Measurements from ENCODE around the gene TNFRSF18. TPM values are rescaled to one million over a fixed set of nuclear protein-coding genes. Genes with fewer than 3 reads are reported as not detected.
A peak's percentile ranks its signal among the peaks of the same experiment; 100 is the strongest.

The TNFRSF18 gene
- total and polyA plus RNA-seq, 8 donors = 0.37 to 11.9 (median 2.6) TPM; not detected in 4

DNA sequence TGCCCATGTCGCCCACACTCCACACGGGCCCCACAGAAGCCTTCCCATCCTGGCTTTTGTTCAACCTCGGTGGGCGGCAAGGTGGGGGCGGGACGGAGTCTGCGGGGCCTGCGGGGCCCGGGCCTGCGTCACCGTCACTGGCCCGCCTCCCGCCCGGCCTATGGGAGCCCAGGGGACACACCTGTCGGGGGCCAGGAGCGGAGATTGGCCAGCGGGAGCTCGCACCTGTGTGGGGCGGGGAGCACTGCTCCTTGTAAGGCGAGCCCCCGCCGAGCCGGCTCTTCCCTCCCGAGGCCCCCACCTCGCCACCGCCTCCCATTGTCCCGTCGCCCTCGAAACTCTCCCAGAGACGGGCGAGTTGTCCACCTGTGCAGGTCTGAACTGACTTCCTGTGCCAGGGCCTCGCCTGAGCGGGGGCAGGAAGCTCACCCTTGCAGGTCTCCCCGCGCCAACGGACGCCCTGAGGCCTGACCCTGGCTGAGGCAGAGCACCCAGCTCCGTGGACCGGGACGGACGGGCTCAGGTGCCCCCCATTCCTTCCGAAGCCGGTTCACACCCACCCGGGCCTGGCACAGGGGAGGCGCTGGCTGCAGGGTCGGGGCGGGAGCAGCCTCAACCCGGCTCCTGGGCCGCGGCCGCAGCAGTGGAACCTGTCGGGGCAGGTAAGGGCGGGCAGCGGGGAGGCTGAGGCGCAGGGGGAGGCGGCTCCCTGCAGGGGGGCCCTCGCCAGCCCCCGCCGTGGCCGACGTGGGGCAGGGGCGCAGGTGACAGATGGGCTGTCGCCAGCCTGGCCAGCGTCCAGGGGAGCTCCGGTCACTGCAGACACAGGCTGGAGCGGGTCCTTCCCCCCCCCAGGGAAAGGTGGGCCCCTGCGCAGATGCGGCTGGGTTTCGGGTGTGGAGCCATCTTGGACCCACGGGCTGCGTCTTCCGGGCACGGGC lies 43.5 kb downstream of the TNFRSF18 start:
- H3K4me1 ChIP-seq = peaks cover 26 to 68% (median 57%) of the 10 kb centered on the region in 4 donors

GRCh38 chr1:1161683-1162079 lies 44.7 kb downstream of the TNFRSF18 start:
- 53 to 68% (median 59%) methylated on average over 6 to 17 of the region's 17 CpGs for WGBS, 5 donors
- H3K4me3 ChIP-seq = peak overlapping the region in 1 of 4 donors; percentile 63
- H3K36me3 ChIP-seq = no peaks in the 10 kb centered on the region
- DNase-seq = no peak
- H3K27me3 ChIP-seq = peaks cover 0 to 40% (median 12%) of the 10 kb centered on the region in 3 donors
- intact Hi-C loops (cut with DNase I; ENCODE audit: low total_unique reads) = no loop called here
- H3K9me3 ChIP-seq = no peaks in the 10 kb centered on the region
- peaks cover 27 to 64% (median 53%) of the 10 kb centered on the region in 4 donors for H3K4me1 ChIP-seq
- no peak for TF ChIP-seq POLR2A (IDR thresholded peaks at IDR 0.05)
- no peak for TF ChIP-seq CTCF (IDR thresholded peaks at IDR 0.05)
- TF ChIP-seq POLR2AphosphoS5 (IDR thresholded peaks at IDR 0.05) = no peak
- no peak for TF ChIP-seq EP300 (IDR thresholded peaks at IDR 0.05)
- peak overlapping the region; percentile 93 to 97 (median 95) for H3K27ac ChIP-seq

More for the DNA sequence above, 43.5 kb downstream of the TNFRSF18 start:
- Histone ChIP-seq H3K27me3 (peaks cover 3 to 52% (median 20%) of the 10 kb centered on the region in 3 donors), H3K4me3 (peak overlapping the region; percentile 41 to 63 (median 54)), H3K9me3 (no peaks in the 10 kb centered on the region), H3K27ac (peak overlapping the region; percentile 93 to 97 (median 95)), H3K36me3 (no peaks in the 10 kb centered on the region)
- intact Hi-C loops (cut with DNase I; ENCODE audit: low total_unique reads) = no loop called here
- peak; percentile 95 to 96 for DNase-seq
- no peak for TF ChIP-seq CTCF (IDR thresholded peaks at IDR 0.05)
- peak in 2 of 3 donors; percentile 94 to 96 for TF ChIP-seq POLR2AphosphoS5 (IDR thresholded peaks at IDR 0.05)
- peak in 2 of 4 donors; percentile 33 to 79 for TF ChIP-seq POLR2A (IDR thresholded peaks at IDR 0.05)
- TF ChIP-seq EP300 (IDR thresholded peaks at IDR 0.05) = no peak
- WGBS, 5 donors = 25 to 43% (median 36%) methylated on average over 34 to 73 of the region's 73 CpGs

GRCh38 chr1:1161078-1161682 lies 45.2 kb downstream of the TNFRSF18 start:
- peak overlapping the region in 4 of 5 donors; percentile 95 to 97 (median 96) for H3K27ac ChIP-seq
- no peak for TF ChIP-seq POLR2AphosphoS5 (IDR thresholded peaks at IDR 0.05)
- TF ChIP-seq POLR2A (IDR thresholded peaks at IDR 0.05) = no peak
- TF ChIP-seq EP300 (IDR thresholded peaks at IDR 0.05) = no peak
- TF ChIP-seq CTCF (IDR thresholded peaks at IDR 0.05) = no peak
- H3K9me3 ChIP-seq = no peaks in the 10 kb centered on the region
- H3K36me3 ChIP-seq = no peaks in the 10 kb centered on the region
- 88 to 91% (median 89%) methylated on average over 19 to 29 of the region's 29 CpGs for WGBS, 5 donors
- no peak for DNase-seq
- no peak overlapping the region for H3K4me3 ChIP-seq
- peaks cover 0 to 35% (median 10%) of the 10 kb centered on the region in 3 donors for H3K27me3 ChIP-seq
- H3K4me1 ChIP-seq = peaks cover 23 to 60% (median 51%) of the 10 kb centered on the region in 4 donors
- intact Hi-C loops (cut with DNase I; ENCODE audit: low total_unique reads) = no loop called here

DNA sequence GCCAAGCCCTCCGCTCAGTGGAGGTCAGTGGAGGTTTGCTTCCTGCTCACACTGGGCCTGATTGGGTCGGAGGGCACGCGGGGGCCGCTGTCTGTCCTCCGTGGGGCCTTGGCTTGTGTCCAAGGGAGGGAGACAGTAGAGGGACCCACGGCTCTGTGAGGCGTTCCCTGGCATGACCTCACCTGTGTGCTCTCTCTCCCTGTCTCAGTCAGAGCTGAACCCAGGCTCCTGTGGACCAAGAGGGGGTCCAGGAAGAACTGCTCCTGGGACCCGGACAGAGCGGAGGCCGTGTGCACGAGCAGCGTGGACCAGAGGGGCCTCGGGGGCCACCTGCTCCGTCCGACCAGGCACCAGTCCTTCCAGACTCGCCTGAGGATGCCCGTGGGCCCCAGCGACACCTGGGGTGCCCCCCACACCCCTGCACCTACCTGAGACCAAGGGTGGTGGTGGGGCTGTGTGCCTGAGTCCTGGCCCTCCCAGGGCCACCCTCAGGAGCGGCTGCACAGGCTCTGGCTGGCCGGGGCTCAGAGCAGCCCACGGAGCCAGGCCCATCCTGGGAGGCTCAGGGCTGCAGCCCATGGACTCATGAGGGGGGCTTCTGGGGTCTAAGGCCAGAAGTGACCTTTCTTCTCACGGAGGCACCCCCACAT lies 46.0 kb downstream of the TNFRSF18 start:
- DNase-seq = no peak
- intact Hi-C loops (cut with DNase I; ENCODE audit: low total_unique reads) = no loop called here
- Histone ChIP-seq H3K27me3 (peaks cover 0 to 27% (median 5%) of the 10 kb centered on the region in 3 donors), H3K36me3 (no peaks in the 10 kb centered on the region), H3K4me1 (peaks cover 17 to 54% (median 48%) of the 10 kb centered on the region in 4 donors), H3K27ac (peak overlapping the region in 4 of 5 donors; percentile 92 to 97 (median 96)), H3K4me3 (no peak overlapping the region), H3K9me3 (no peaks in the 10 kb centered on the region)
- 84 to 87% (median 85%) methylated on average over 18 to 23 of the region's 23 CpGs for WGBS, 5 donors
- TF ChIP-seq CTCF (IDR thresholded peaks at IDR 0.05) (no peak), EP300 (IDR thresholded peaks at IDR 0.05) (no peak), POLR2AphosphoS5 (IDR thresholded peaks at IDR 0.05) (no peak), POLR2A (IDR thresholded peaks at IDR 0.05) (no peak)
